A673 (cell line): Measurements from ENCODE around the gene TFCP2.

Experiments
- CTCF ChIP-seq: fragments of 300-800, 200-600 bp; sonication (generic); conservative IDR thresholded peaks from 2 replicates; pipeline ENCODE4 v1.5.1; 2017; ENCODE audit warnings: low read depth, mild to moderate bottlenecking, antibody characterized with exemption, low read length, moderate library complexity, mixed read lengths
- EZH2 ChIP-seq: fragments of 200-600 bp; sonication (generic); IDR thresholded peaks from 2 replicates; pipeline ENCODE4 v1.6.1; 2017; ENCODE audit warnings: borderline replicate concordance, low read depth, mild to moderate bottlenecking, mixed read lengths, antibody characterized with exemption, low read length; ENCODE audit not compliant: poor library complexity, severe bottlenecking

DNA sequence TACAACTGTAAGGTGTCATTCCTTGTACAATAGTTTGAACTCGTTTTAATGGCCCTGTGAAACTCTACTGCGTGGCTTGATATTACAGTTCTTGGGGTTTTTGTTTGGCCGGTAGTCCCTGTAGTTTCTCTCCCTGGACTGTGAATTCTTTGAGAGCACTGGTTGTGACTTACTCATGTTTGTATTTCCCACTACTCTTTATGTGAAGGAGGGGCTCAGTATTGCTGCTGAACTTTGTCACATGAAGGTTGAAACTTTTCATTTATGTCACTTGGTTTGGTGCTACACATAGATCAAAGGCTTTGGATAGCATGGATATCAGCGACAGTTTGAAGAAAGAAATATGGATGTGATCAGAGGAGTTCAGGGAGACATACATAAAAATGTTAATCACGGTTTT lies 46.4 kb upstream of the TFCP2 start:
- TF ChIP-seq EZH2 (no peak), CTCF (no peak)
